Keratinocyte (primary cell): ENCODE measurements around the gene GRK3. TPM values are rescaled to one million over a fixed set of nuclear protein-coding genes. Genes with fewer than 3 reads are reported as not detected.

Experiments
- DNase-seq: peaks from one replicate; pipeline ENCODE4 v3.0.0-alpha.2; 2011; ENCODE audit warnings: low read depth, missing footprints, low spot score
- FAIRE-seq: peaks from 2 replicates; lab custom pipeline; 2011; peaks lifted over from hg19 to GRCh38; lab: Jason Lieb, UNC
- H2AFZ ChIP-seq: 2 replicates; pipeline ENCODE4 v1.6.0; 2012; ENCODE audit warnings: low read length, control low read depth, inconsistent platforms; ENCODE audit not compliant: control insufficient read depth
- H3K27ac ChIP-seq: 2 replicates; pipeline ENCODE4 v1.5.1; 2011; ENCODE audit warnings: low read length; ENCODE audit not compliant: control insufficient read depth, insufficient read depth
- H3K27me3 ChIP-seq: 3 replicates; pipeline ENCODE4 v1.6.0; 2011; ENCODE audit warnings: low read length; ENCODE audit not compliant: control insufficient read depth, insufficient read depth; ENCODE audit errors: extremely low read depth
- H3K36me3 ChIP-seq, 2 experiments: 2 replicates in 1 of 2; 3 replicates in 1 of 2; pipeline ENCODE4 v1.5.1; 2011; ENCODE audit warnings: low read length in 2 of 2, mild to moderate bottlenecking in 1 of 2; ENCODE audit not compliant: control insufficient read depth in 2 of 2, insufficient read depth in 2 of 2; ENCODE audit errors: extremely low read depth in 1 of 2
- H3K4me1 ChIP-seq: 3 replicates; pipeline ENCODE4 v1.5.1; 2011; ENCODE audit warnings: low read length; ENCODE audit not compliant: control insufficient read depth, insufficient read depth; ENCODE audit errors: extremely low read depth
- H3K4me2 ChIP-seq: 3 replicates; pipeline ENCODE4 v1.6.0; 2011; ENCODE audit warnings: low read depth, low read length; ENCODE audit not compliant: control insufficient read depth, insufficient read depth; ENCODE audit errors: extremely low read depth
- H3K4me3 ChIP-seq, 3 experiments: fragments of 200-600 bp in 1 of 3; sonication (generic) in 1 of 3; 2 replicates in 2 of 3; 3 replicates in 1 of 3; pipeline ENCODE4 v1.5.1; 2011 to 2016; ENCODE audit warnings: low read length in 3 of 3, mild to moderate bottlenecking in 3 of 3, control low read depth in 2 of 3, inconsistent platforms in 1 of 3, low read depth in 1 of 3, mixed read lengths in 1 of 3, mixed run types in 1 of 3, moderate library complexity in 1 of 3; ENCODE audit not compliant: control insufficient read depth in 2 of 3, insufficient read depth in 2 of 3; ENCODE audit errors: extremely low read depth in 1 of 3
- H3K79me2 ChIP-seq: 2 replicates; pipeline ENCODE4 v1.6.0; 2012; ENCODE audit warnings: low read length; ENCODE audit not compliant: control insufficient read depth, insufficient read depth
- H3K9ac ChIP-seq: 3 replicates; pipeline ENCODE4 v1.6.0; 2011; ENCODE audit warnings: low read length; ENCODE audit not compliant: control insufficient read depth, insufficient read depth; ENCODE audit errors: extremely low read depth
- H3K9me1 ChIP-seq: 3 replicates; pipeline ENCODE4 v1.6.0; 2011; ENCODE audit warnings: low read length; ENCODE audit not compliant: control insufficient read depth, insufficient read depth; ENCODE audit errors: extremely low read depth
- H3K9me3 ChIP-seq: 2 replicates; pipeline ENCODE4 v1.5.1; 2012; ENCODE audit warnings: low read depth, low read length; ENCODE audit not compliant: control insufficient read depth
- H4K20me1 ChIP-seq: 3 replicates; pipeline ENCODE4 v1.6.0; 2011; ENCODE audit warnings: low read length; ENCODE audit not compliant: control insufficient read depth, insufficient read depth; ENCODE audit errors: extremely low read depth
- CTCF ChIP-seq, 3 experiments: IDR thresholded peaks in 1 of 3; conservative IDR thresholded peaks in 1 of 3; optimal IDR thresholded peaks in 1 of 3; 2 replicates in 2 of 3; 3 replicates in 1 of 3; pipeline versions ENCODE3 to v1.5.1; 2011; ENCODE audit warnings: low read length in 3 of 3, mild to moderate bottlenecking in 3 of 3, moderate library complexity in 2 of 3, control low read depth in 1 of 3, inconsistent platforms in 1 of 3; ENCODE audit not compliant: insufficient read depth in 2 of 3; ENCODE audit errors: extremely low read depth in 1 of 3
- EZH2 ChIP-seq: IDR thresholded peaks from one replicate; pipeline ENCODE4 v1.6.1; 2012; ENCODE audit warnings: inconsistent platforms, mild to moderate bottlenecking, low read length, moderate library complexity
- dilution Hi-C: fragments of 300-500 bp; cut with MboI; formaldehyde crosslinking; loops from one replicate; pipeline ENCODE4 v1.7.0; 2020; ENCODE audit warnings: low sequenced_read_pairs; ENCODE audit not compliant: extremely low pct_ligation_motif_present
- polyA plus RNA-seq, 5 experiments: library from polyadenylated mRNA; depleted of rRNA in 3 of 5; stranded (reverse) in 3 of 5; stranded (forward) in 1 of 5; unstranded in 1 of 5; fragments of >200 nt; gene quantifications; 1 replicate in 1 of 5; 2 replicates in 3 of 5; 3 replicates in 1 of 5; pipeline versions ENCODE4 v1.2.1 to v1.2.3, GENCODE V29; 2011 to 2012; ENCODE audit warnings: missing spikeins in 2 of 5, low read depth in 1 of 5, low replicate concordance in 1 of 5

GRK3 gene
- polyA plus RNA-seq, 1 donor (not counting 4 experiments of a cell fraction or from before 2014, with no cell fraction given): 8.1 TPM

- no peak for TF ChIP-seq EZH2
- TF ChIP-seq CTCF (optimal IDR thresholded peaks at IDR 0.05 in 1 of 3, IDR thresholded peaks at IDR 0.05 in 1 of 3, conservative IDR thresholded peaks at IDR 0.05 in 1 of 3; ENCODE audit: extremely low read depth in 1 of 3, insufficient read depth in 2 of 3, low read length in 3 of 3): no peak
- dilution Hi-C loops: no loop called here
- H3K4me3 ChIP-seq: no peak overlapping the region
- no peak for DNase-seq
- H3K79me2 ChIP-seq: no peaks in the 10 kb centered on the region
- no peak overlapping the region for H3K27ac ChIP-seq
- no peaks in the 10 kb centered on the region for H3K36me3 ChIP-seq
- no peaks in the 10 kb centered on the region for H4K20me1 ChIP-seq
- peaks cover 7% of the 10 kb centered on the region for H3K4me1 ChIP-seq
- FAIRE-seq: no peak
- H3K9me3 ChIP-seq: no peaks in the 10 kb centered on the region
- no peak overlapping the region for H2AFZ ChIP-seq
- no peaks in the 10 kb centered on the region for H3K27me3 ChIP-seq
- H3K4me2 ChIP-seq: no peak overlapping the region
- no peak overlapping the region for H3K9ac ChIP-seq
- peaks cover 3% of the 10 kb centered on the region for H3K9me1 ChIP-seq
Observed at GRCh38 chr22:25668437-25668836, 104.0 kb downstream of the GRK3 start.

DNA sequence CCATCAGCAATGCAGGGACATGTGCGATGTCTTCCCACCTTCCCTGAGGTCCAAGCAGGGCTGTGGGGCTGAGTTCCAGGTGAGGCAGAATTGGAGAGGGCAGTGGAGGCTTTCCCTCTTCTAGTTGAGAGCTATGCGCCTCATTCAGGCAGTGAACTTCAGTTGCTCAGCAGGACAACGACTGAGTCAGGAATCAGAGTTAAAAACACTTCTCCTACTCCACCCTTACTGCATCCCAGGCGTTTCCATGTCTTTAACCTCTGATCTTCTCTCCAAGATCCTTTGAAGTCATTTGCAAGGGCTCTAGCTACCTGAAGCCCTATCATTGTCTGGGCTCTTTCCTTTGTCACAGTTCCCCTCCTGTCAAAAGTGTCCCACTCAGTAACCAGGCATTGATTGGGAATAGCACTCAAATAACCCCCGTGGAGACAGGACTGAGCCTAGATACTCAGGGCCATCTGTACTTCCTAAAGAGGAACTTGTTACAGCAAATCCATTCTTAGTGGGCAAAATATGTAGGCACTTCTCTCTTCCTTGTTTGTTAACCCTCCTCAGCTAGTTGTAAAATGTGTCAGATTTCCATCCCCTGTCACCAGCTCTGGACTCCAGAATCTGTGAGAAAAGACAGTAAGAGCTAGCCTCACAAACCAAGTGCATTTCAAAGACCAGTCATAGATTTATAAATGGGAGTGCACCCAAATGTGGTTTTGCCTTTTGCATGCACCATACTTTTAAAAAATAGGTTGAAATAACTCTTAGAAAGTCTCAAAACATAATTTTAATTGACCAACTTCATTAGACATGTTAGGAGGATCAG is 105.0 kb downstream of the GRK3 start:
- no peaks in the 10 kb centered on the region for H3K79me2 ChIP-seq
- H3K9me3 ChIP-seq: no peaks in the 10 kb centered on the region
- H3K9me1 ChIP-seq: peaks cover 3% of the 10 kb centered on the region
- no peak overlapping the region for H3K4me3 ChIP-seq
- TF ChIP-seq CTCF (optimal IDR thresholded peaks at IDR 0.05 in 1 of 3, IDR thresholded peaks at IDR 0.05 in 1 of 3, conservative IDR thresholded peaks at IDR 0.05 in 1 of 3; ENCODE audit: extremely low read depth in 1 of 3, insufficient read depth in 2 of 3, low read length in 3 of 3) (no peak), EZH2 (no peak)
- peaks cover 7% of the 10 kb centered on the region for H3K4me1 ChIP-seq
- no peak for DNase-seq
- H3K9ac ChIP-seq: no peak overlapping the region
- no peak for FAIRE-seq
- dilution Hi-C loops: no loop called here
- no peaks in the 10 kb centered on the region for H3K36me3 ChIP-seq
- H3K27me3 ChIP-seq: no peaks in the 10 kb centered on the region
- no peak overlapping the region for H3K27ac ChIP-seq
- no peak overlapping the region for H3K4me2 ChIP-seq
- H4K20me1 ChIP-seq: no peaks in the 10 kb centered on the region
- H2AFZ ChIP-seq: no peak overlapping the region
